Central memory CD4-positive, alpha-beta T cell (primary cell): ENCODE measurements around the gene REG4.
"Not testable (repeated sequence)": the region's sequence is repeated elsewhere in the genome, so short reads cannot be mapped to it uniquely, and the experiment has no call there.

Experiments used
- DNase-seq: peaks from one replicate; pipeline ENCODE4 v3.0.0; 2022

REG4 gene

DNA sequence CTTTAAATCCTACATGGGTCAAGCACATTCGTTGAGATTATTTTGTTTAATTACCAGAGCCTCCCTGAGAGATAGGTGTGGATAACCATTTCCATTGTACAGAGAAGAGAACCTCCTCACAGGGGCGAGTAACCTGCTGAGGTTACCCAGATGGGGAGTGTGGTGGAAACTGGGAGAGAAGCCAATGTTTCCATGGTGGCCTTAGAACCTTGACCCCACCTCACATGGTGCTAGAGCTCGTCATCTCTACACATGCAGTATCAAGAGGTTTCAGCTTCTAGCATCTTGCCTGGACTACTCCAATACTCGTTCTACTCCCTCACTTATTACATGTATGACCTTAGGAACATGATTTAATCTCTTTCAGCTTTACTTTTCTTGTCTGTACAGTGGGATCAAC lies 4.8 kb downstream of the REG4 start:
- DNase-seq = no peak

DNA sequence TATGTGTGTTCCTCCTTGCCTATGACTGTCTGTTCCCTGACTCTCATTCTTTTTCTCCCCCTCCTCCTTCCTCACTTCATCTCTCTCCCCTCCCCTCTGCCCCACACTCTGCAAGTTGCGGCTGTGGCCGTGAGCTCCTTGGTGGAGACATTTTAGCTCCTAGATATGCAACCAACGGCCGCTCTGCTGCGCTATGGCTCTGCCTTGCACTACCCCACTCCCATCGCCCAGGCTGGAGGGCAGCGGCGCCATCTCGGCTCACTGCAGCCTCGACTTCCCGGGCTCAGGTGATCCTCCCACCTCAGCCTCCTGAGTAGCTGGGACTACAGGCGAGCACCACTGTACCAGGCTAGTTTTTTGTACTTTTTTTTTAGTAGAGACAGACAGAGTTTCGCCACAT lies 5.5 kb downstream of the REG4 start:
- DNase-seq = no peak

DNA sequence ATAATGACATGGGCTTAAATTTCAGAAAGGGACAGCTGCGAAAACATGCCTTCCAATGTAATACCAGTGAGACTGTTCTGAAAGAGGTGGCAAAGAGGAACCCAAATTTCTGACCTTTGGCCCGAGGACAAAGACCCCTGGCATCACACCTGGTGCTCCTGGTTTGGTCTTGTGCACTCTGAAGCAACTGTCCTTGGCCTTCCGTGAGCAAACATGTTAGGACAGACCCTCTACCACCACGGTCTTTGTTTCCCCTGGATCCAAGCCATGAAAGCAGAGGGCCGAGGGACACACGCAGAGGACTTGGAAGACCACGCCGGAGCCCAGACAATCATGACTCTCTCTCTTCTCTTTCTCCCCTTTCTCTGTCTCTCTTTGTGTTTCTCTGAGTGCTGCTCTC lies 6.0 kb downstream of the REG4 start:
- no peak for DNase-seq

GRCh38 chr1:119799599-119800177 lies 11.6 kb downstream of the REG4 start:
- no peak for DNase-seq

DNA sequence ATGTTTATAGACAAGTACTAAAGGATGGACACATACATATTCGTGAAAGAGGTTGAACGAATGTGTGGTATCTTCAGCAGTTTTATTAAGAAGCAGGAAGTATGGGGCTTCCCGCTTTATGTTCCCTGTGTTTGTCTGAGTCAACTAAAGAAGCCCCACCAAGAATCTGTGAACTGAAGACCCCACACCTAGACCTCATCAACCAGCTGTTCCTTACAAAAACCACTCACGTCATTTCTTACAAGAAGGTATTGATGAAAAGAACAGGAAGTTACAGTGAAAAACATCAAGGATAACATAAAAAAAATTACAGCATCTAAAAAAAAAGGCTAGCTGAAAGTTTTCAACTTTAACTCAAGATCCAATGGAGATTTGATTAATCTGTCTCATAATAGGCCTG lies 12.3 kb downstream of the REG4 start:
- no peak for DNase-seq

DNA sequence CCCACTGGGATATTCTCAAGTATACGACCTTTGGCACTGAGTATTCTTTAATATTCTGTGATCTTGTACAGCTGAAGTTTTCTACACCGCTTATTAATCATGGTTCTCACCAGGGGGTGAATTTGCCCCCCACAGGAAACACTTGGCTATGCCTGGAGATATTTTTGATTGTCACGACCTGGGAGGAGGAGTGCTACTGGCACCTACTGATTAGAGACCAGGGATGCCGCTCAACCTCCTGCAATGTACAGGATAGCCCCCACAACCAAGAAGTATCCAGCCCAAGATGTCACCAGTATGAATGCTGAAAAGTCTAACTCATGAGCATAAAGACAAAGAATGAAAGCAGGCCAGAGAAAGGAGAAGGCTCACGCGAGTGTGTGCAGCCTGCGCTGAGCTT lies 13.7 kb downstream of the REG4 start:
- DNase-seq = no peak

DNA sequence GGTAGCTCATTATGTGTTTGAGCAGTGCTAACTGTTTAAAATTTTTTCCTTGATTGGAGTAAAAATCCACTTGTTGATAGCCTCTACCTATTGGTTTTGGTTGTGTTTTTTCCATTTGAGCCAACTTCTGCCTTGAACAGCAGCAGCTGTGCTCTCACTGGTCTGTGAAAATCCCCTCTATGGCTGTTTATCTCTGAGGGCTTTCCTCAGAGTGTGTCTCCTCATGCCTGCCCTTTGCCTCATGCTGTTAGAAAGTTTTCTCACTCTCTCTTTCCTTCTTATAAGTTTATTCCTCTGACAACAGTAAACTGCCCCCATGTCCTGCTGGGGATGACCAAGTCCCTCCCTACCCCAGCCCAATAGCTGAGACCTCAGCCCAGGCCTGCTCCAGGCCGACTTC lies 14.1 kb downstream of the REG4 start:
- DNase-seq = no peak

DNA sequence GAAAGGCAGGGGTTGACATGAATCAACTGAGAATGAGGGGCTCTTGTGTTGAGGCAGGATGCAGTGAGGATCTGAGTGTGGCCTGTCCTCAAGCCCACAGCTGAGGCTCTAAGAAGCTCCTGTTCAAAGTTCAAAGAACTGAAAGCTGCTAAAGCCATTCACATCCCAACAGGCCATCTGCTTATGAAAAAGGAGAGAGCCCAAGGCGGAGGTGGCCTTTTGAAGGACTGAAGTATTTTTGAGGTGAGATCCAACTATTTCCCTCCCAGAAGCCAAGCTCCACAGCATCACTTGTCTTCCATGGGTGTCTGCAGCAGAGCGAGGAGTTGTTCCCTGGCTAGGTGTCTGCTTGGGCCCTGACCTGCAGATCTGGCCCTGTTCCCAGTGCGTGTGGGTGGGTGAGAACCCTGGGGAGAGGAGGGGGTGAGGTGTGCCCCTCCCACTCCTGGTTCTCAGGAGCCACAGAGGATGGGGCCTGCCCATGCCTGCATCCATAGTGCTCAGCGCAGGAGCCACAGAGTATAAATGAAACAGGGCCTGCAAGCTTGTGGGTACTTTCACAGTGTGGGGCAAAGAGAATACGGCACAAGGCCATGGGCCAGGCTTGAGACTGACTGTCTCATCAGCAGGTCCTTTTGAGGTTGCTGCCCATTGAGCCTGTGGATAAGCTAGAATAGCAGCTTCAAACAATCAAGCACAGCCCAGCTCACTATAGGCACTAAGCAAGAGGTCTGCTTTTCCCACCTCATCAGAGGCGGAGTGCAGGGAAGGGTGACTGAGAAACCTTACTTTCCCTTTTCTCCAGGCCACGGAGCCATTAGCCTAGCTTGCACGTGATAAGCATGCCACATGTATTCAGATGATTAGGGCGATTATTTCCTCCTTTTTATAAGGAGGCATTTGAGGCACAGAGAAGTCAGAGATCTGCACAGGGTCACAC lies 15.7 kb downstream of the REG4 start:
- no peak for DNase-seq

DNA sequence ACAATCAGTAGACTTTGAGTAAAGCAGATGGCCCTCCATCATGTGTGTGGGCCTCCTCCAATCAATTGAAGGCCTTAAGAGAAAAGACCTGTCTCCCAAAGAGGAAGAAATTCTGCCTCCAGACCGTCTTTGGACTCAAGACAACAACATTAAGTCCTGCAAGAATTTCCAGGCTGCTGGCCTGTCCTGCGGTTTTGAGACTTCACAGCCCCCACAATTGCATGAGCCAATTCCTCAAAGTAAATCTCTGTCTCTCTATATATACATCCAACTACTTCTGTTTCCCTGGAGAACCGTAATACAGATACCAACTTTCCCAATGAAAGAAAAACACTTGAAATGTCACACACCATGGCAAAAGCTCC lies 16.4 kb downstream of the REG4 start:
- DNase-seq = no peak

DNA sequence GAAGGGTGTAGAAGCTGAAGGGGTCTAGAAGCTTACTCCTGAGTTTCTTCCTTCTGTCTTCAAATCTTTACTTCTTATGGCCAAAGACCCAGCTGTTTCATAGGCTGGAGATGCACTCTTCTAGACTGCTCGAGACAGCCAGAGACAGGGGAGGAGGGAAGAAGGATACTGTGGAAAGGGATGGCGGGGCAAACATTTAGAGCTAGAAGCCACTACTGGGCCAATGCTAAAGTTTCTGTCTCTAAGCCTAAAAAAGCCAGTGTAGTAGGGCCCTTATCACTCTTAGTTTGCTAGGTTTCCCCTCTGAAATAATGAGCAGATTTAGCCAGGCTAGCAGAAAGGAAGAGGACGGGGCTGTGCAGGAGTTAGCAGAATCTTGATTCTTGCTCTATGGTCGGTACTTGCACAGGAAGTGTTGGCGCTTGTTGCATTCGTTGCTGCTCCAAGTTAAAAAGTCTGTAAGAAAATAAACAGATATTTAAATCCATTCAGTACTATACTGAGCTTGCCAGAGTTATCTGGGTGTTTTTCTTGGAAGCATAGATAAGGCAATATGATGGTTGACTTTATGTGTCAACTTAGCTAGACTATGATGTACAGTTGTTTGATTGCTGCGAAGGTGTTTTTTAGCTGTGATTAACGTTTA lies 16.9 kb downstream of the REG4 start:
- DNase-seq = no peak

GRCh38 chr1:119791377-119791776 lies 19.9 kb downstream of the REG4 start:
- DNase-seq = no peak

GRCh38 chr1:119790451-119791198 lies 20.6 kb downstream of the REG4 start:
- no peak for DNase-seq

DNA sequence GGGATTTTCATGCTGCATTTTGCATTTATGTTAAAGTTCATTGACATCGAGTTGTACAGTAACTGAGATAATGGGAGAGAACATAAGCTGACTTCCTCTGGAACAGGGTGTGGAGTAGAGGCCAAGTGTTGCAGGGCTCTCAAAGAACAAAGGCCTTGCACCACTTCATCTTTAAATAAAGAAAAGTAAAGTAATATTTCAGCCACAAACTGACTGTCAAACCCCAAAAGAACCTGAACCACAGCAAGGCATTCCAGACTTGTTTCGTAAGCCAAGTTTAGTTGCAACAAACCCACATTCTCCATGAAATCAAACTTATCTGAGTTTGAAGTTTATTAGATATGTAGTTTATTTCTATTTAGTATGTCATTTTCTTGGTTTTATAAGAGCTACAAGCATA lies 23.5 kb downstream of the REG4 start:
- DNase-seq = no peak

DNA sequence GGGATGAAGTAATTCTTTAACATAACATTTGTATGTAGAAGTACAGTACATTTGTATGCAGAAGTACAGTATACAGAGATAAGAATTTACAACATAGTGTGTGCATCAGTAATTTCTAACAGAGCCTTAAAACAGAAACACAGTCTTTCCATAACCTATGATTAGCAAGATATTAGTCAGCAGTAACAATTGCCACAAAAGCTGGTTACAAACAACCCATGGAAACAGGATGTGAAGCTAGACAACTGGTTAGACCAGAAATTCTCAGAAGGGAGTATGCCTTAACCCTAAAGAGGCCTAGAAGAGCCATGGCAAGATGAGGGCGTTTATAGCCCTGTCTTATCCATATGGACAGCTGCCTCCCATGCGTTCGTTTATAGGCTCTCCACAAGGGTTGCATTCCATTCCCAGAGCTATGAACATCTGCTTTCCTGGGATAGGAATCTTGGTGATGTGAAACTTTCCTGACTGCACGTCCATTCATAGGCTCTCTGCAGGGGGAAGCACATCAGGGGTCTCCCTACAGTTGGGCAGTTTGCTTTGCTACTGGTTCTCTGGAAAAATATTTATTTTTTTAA lies 24.7 kb downstream of the REG4 start:
- DNase-seq = not testable (repeated sequence)

DNA sequence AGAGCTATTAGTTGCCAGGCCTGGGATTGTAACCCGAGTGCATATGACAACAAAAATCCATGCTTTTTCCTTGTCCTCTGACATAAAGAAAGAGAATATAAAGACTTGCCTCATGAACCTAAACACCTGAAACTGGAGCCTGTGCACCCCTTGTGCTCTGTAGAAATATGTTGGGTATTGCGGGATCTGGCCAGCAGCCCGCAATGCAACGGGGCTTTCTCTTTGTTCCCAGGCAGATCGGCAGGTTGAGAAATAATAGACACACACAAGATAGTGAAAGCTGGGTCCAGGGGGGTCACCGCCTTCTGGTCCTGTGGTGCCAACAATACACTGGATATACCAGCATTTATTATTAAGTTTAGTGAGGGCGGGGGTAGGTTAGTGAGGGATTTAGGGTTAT lies 25.2 kb downstream of the REG4 start:
- DNase-seq = not testable (repeated sequence)

GRCh38 chr1:119784191-119784781 lies 27.0 kb downstream of the REG4 start:
- no peak for DNase-seq

- no peak for DNase-seq
Measured at GRCh38 chr1:119783354-119784185, 27.7 kb downstream of the REG4 start.

DNA sequence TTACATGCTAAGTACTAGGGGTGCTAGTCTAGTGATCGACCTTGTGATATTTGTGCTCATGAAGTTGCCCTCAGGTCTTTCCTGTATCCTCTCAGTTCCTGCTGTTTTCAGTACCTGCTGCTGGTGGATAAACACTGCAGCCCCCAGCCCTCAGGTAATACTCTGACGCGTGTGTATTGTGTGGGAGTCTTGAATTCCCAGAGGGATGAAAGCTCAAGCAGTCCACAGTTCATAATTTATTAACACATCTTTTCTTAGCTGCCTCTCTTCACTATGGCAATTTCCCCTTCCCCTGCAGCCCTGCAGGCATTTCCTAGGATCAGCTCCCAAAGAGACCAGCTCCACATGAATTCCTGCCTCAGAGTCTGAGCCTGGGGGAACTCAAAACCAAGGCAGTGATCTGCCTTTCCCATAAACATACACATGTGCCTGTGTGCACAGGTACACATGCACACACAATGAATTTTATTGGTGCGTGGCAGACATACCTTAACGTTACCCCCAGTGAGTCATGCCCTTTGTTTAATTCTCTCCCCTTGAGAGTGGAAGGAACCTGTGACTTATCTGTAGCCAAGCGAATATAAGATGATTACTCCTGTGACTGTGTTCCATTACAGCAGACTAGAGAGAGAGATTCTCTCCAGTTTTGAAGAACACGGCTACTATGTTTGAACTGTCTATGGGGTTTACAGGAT lies 28.5 kb downstream of the REG4 start:
- DNase-seq = no peak

DNA sequence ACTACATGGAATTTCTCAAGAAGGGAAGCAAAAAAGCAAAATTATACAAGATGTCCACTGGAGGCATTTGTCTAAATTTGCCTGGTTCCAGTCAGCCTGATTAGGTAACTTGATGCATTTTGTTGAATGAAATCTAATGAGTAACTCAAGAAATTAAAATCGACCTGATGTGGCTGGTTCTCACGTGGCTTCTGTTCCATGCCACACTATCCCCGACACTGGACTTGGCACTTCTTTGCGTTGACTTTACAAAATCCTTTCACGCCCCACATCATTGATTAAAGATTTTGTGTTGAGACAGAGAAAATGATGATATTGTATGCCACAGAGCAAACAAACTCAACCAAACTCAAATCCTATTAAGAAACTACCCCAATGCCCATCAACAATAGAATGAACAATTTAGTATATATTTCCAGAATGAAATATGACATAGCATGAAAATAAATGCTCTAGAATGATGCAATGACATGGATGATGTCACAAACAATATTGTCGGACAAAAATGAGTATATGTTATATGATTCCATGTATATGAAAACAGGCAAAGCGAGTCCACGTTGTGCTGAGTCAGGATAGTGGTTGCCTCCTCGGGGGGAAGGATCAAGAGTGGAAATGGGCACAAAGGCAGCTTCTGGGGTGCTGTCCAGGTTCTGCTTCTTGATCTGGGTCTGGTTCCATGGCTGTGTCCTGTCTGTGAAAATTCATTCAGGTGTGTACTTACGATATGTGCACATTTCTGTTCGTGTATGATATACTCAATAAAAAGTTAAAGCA lies 29.6 kb downstream of the REG4 start:
- DNase-seq = no peak

- DNase-seq = no peak
Measured at GRCh38 chr1:119779869-119780356, 31.3 kb downstream of the REG4 start.
